Germinal center (tissue), 1 donor: ENCODE results near the gene ZNF501.

ENCODE experiments used
- DNase-seq: peaks from one replicate; pipeline ENCODE4 v3.0.0; 2012; ENCODE audit warnings: mixed read lengths, low spot score

The ZNF501 gene

DNA sequence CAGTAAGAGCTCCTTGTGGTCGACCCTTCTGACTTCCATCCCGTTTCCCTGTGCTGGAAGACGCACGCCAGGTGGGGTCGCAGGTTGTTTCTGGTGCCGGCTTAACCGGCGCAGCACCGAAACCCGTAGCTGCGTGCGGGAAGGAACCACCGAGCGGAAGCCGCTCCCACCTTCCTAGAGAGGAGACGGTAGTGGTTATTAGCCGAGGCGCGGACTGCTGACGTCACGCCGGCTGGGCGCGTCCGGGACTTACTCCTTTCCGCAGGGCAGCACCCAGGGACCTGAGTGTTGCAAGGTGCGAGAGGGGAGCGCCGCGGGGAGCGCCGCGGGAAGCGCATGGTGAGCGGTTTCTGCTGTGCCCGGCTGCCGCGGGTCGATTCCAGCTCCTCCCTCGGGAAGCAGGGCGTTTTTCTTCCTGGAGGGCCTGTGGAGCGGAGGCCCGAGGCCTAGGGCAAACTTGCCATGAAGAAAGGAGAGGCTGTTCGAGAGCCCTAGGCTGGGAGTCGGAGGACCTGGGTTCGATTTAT is at the start of gene ZNF501:
ZNF501 (plus strand) TSS at position 252 of the 527 bp plus-strand sequence. CDS start 4,787 bp downstream, outside the sequence.
- peak; percentile 88 for DNase-seq

DNA sequence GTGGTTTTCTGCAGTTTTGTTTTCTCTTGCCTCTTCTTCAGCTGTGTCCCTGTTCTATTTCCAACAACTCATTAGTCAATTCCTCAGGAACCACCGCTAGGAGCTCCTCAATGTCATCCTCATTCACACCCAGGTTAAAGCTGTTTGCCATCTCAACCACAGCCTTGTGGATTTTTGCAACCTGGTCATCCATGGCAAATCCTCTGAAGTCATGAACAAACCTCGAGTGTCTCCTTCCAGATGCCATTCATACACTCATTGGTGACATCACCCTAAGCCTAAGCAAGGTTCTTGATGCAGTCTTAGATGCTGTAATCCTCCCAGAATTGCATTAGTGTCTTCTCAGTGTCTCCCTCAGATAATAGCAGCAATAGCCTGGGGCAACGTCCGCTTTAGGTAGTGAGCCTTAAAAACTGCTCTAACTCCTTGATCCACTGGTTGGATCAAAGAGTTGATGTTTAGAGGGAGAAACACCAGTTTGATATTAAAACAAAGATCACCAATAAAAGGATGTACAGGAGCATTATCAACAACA is 48.4 kb upstream of the ZNF501 start:
- no peak for DNase-seq

DNA sequence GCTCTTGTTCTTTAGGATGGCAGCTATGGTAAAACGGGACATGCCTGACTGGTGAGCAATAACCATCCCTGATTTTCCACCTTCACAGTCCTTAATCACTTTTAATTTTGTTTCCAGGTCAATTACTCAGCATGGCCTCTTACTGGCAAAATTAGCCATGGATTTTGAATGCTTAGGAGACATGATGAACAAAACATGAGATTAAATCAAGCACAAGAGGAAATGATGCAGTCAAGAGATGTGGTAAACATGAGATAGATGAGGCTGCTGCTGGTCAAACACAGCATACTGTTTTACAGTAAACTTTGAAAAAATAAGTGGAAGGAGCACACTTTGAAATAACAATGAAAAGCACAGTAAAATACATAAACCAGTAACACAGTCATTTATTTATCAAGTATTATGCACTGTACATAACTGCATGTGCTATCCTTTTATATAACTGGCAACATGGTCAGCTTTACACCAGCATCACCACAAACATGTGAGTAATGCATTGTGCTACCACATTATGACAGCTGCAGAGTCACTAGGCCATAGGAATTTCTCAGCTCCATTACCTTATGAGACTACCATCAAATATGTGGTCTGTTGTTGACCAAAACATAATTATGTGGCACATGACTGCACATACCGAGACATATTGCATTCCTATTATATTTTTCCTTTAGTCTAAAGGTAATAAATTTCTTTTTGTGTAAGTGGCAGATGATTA is 47.1 kb upstream of the ZNF501 start:
- DNase-seq: no peak

DNA sequence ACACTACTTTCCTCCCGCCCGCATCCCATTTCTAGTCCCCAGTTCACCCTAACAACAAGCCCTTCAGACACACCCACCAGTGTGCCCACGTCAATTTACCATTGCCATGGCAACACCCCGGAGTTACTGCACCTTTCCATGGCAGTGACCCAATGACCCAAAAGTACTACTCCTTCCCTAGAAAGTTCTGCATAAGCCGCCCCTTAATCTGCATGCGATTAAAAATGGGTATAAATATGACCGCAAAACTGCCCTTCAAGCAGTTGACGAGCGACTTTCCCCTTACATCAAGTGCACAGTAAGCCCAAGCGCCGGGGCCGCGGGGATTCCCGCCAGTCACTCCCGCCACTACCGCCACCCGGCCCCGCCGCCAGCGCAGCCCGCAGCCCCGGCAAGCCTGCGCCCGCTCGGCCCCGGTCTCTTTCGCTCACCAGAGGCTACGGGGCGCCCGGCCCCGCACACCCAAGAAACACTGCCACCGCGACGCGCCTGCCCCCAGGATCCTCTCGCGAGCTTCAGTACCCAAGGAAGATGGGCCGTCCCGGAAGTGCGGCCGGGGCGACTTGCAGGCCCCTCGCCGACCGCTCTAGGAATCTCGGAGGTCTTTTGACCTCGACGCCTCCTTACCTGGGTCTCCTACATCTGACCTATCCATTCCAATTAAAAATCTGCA is 44.2 kb upstream of the ZNF501 start:
- DNase-seq: peak; percentile 77

DNA sequence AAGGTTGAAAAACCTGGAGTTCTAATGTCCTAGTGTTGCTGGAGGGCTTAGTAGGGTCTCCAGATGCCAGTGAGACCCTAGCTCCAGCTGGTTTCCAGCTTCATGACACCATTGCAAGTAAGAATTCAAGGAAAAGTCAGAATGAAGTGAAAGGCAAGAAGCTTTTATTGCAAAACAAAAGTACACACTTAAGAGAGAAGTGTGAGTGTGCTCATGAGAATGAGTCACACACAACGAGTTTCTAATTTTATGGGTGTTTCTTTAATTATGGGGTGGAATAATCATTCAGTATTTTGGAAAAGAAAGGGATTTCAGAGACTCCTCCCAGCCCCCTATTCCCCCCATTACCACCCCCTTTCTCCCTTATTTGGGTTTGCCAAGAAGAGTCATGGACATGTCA is 41.5 kb upstream of the ZNF501 start:
- DNase-seq: no peak

DNA sequence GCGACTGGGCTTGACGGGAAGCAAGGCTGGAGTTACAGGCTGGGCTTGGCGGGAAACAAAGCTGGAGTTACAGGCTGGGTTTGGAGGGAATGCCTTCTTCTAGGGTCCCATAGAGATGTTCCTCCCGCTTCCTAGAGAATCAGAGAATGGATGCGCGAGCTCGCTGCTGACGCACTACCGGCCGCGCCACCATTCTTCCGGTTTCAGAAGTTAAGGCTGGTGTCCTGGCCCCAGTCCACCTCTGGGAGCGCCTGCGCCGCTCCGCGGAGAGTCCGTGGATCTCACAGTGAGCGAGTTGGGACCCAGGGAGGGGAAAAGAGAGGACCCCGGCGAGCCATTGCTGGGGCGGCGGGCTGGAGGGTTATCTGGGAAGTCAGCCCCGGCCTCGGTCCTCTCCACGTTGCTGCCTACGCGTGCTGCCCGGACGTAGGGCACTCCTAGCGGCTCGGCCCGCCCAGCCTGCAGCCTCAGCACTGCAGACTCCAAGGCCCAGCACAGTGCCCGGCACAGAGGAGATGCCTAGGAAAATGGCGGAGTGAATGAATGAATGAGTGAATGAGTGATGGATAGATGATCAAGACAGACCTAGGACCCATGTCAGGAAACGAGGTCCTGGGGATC is 16.9 kb upstream of the ZNF501 start, which contains the start of gene ZNF502:
ZNF502 (plus strand) TSS at position 206 of the 621 bp plus-strand sequence. CDS start 7,602 bp downstream, outside the sequence.
- peak; percentile 55 for DNase-seq

GRCh38 chr3:44721231-44722102 is 8.0 kb upstream of the ZNF501 start:
- DNase-seq: no peak

GRCh38 chr3:44722103-44722401 is 7.4 kb upstream of the ZNF501 start:
- DNase-seq: no peak

GRCh38 chr3:44734646-44735168 is 5.3 kb downstream of the ZNF501 start:
- DNase-seq: no peak

GRCh38 chr3:44761101-44761423 is 31.6 kb downstream of the ZNF501 start:
- peak; percentile 10 for DNase-seq

GRCh38 chr3:44761424-44762169 is 32.2 kb downstream of the ZNF501 start, which contains the start of the genes KIAA1143 and KIF15:
Gene KIAA1143 (minus strand): TSS chr3:44761619. CDS start chr3:44761602, 17 bp downstream.
Gene KIF15 (plus strand): TSS chr3:44761794. CDS start chr3:44761866, 72 bp downstream.
- DNase-seq: peak; percentile 92

DNA sequence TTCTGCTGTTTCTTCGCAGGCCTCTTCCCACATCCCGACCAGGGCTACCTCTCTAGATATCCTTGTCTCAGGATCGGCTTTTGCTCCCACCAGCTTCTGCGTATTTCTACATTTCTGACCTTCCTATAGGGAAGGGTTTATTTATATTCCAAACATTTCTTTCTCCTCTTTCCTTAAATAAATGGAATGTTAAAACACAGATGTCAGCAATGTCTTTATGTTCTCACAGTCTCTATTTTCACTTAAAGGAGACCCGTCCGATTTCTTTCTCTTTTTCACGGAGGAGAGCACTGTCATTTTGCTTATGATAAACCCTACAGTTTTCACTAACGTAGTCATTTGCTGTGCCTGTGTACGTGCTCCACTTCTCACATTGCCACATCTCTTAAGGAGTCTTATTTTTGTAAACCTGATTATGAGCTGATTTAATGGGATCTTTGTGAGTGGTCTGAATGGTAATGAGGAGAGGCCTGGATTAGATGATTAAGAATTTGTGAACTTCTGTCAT is 32.8 kb downstream of the ZNF501 start:
- DNase-seq: no peak

DNA sequence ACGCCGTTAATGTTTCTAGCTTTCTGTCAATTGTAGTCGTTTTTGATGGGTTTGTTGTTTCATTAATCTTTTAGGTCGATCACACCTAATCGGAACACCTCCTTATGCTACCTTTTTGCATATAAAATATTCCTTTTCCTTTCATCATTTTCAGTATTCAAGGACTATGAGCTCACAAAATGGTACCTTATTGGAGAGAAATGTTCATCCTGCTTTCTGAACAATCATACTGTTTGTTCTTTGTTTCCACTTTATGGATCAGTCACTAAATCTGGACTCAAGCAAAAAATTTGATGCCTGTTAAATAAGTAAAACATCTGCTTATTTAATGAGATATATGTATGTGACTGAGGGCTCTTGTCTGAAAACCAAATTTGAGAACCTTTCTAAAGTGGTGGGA is 33.3 kb downstream of the ZNF501 start:
- no peak for DNase-seq

DNA sequence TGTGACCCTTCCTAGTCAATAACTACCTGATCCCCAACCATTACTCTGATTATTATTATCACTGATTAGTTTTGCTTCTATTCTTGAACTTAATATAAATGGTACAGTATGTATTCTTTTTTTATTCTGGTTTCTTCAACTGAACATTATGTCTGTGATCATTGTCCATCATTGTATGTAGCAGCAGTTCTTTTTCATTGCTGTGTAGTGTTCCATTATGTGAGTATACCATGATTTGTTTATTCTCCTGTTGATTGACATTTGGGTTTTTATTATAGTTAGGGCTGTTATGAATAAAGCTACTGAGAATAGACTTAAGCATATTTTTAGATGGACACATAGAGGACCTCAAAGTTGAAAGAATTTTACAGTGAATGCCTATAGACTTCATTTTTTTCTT is 34.8 kb downstream of the ZNF501 start:
- no peak for DNase-seq

- DNase-seq: no peak
Measured at GRCh38 chr3:44771424-44772098, 42.1 kb downstream of the ZNF501 start.

DNA sequence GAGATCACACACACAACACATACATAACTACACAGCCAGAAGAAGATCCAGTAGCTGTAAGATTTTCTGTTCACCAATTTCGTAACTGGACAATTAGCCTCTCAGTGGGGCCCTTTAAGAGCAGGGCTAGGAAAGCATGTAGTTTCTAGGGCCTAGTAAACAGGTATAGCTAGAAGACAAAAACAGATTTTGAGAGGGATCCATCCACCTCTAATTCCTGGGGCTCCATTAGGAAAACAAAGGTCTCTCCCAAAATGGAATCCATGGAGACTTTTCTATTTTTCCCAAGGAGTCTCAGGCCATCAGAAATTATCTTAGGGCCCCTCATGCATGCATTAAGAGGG is 42.6 kb downstream of the ZNF501 start:
- no peak for DNase-seq

DNA sequence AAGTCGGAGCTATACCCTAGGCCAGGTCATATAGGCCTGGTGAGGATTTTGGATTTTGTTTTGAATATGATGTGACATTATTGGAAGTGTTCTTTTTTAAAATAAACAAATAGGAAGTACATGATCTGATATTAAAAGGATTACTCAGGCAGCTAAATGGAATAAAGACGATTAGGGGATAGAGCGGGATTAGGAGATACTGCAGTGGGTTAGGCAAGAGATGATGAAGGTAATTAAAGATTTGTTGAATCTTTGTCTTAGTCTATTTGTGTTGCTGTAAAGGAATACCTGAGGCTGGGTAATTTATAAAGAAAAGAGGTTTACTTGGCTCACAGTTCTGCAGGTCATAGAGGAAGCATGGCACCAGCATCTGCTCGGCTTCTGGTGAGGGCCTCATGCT is 53.5 kb downstream of the ZNF501 start:
- no peak for DNase-seq
